HG03469 (cell line): Measurements from ENCODE around the gene SRRD.

Experiments
- ATAC-seq: cut with Tn5 transposase; IDR thresholded peaks from one replicate; pipeline ENCODE4 v1.9.1; 2021; ENCODE audit warnings: mild to moderate bottlenecking, moderate library complexity, moderate number of reproducible peaks; ENCODE audit not compliant: unreplicated experiment

The SRRD gene

GRCh38 chr22:26542831-26543230, 59.2 kb downstream of the SRRD start:
- ATAC-seq: no peak
